Fibroblast of lung (primary cell): ENCODE data around the gene KIF4B. TPM values are rescaled to one million over a fixed set of nuclear protein-coding genes. Genes with fewer than 3 reads are reported as not detected.

ENCODE experiments used
- DNase-seq, 2 donors: peaks; one replicate each; pipeline versions ENCODE4 v3.0.0 to v3.0.0-alpha.2; 2010; ENCODE audit warnings: low read depth in 2 of 2
- H2AFZ ChIP-seq: 2 replicates; pipeline ENCODE4 v1.5.1; 2012; ENCODE audit warnings: low read length, control low read depth, inconsistent platforms
- H3K27ac ChIP-seq: 2 replicates; pipeline ENCODE4 v1.5.1; 2011; ENCODE audit warnings: low read length, control low read depth; ENCODE audit not compliant: insufficient read depth
- H3K27me3 ChIP-seq: 2 replicates; pipeline ENCODE4 v1.5.1; 2011; ENCODE audit warnings: mild to moderate bottlenecking, low read length; ENCODE audit not compliant: control insufficient read depth, insufficient read depth
- H3K36me3 ChIP-seq: 2 replicates; pipeline ENCODE4 v1.5.1; 2011; ENCODE audit warnings: low read length; ENCODE audit not compliant: control insufficient read depth, insufficient read depth
- H3K4me1 ChIP-seq: 2 replicates; pipeline ENCODE4 v1.5.1; 2011; ENCODE audit warnings: low read length; ENCODE audit not compliant: control insufficient read depth, insufficient read depth; ENCODE audit errors: extremely low read depth
- H3K4me2 ChIP-seq: 2 replicates; pipeline ENCODE4 v1.5.1; 2011; ENCODE audit warnings: low read length, control low read depth; ENCODE audit not compliant: insufficient read depth; ENCODE audit errors: extremely low read depth
- H3K4me3 ChIP-seq, 4 experiments: fragments of 200-600 bp in 1 of 4; sonication (generic) in 1 of 4; replicated peaks in 1 of 4; 2 replicates each; pipeline ENCODE4 v1.5.1; 2011 to 2016; ENCODE audit warnings: low read length in 4 of 4, low read depth in 3 of 4, mild to moderate bottlenecking in 3 of 4, control low read depth in 2 of 4, inconsistent platforms in 1 of 4, mixed read lengths in 1 of 4; ENCODE audit not compliant: insufficient read depth in 1 of 4; ENCODE audit errors: control extremely low read depth in 1 of 4
- H3K79me2 ChIP-seq: 2 replicates; pipeline ENCODE4 v1.5.1; 2012; ENCODE audit warnings: mild to moderate bottlenecking, low read length, inconsistent platforms; ENCODE audit not compliant: control insufficient read depth, insufficient read depth
- H3K9ac ChIP-seq: 2 replicates; pipeline ENCODE4 v1.5.1; 2011; ENCODE audit warnings: mild to moderate bottlenecking, low read length, control low read depth; ENCODE audit not compliant: insufficient read depth
- H3K9me3 ChIP-seq: 2 replicates; pipeline ENCODE4 v1.5.1; 2012; ENCODE audit warnings: low read depth, low read length; ENCODE audit not compliant: control insufficient read depth, insufficient read depth
- H4K20me1 ChIP-seq: 2 replicates; pipeline ENCODE4 v1.5.1; 2011; ENCODE audit warnings: low read length; ENCODE audit not compliant: control insufficient read depth, insufficient read depth; ENCODE audit errors: extremely low read depth
- EZH2 ChIP-seq: IDR thresholded peaks from 2 replicates; pipeline ENCODE4 v1.5.1; 2012; ENCODE audit warnings: low read length, control low read depth, mild to moderate bottlenecking; ENCODE audit errors: missing control alignments
- polyA plus RNA-seq, 2 donors: library from polyadenylated mRNA; depleted of rRNA in 1 of 2; stranded (reverse) in 1 of 2; unstranded in 1 of 2; fragments of >200 nt; gene quantifications; 2 replicates each; pipeline ENCODE4 v1.2.1, GENCODE V29; 2011 to 2012; ENCODE audit warnings: missing spikeins in 1 of 2
- total RNA-seq: library from RNA; depleted of rRNA; stranded (reverse); fragments of >200 nt; gene quantifications from 2 replicates; pipeline ENCODE4 v1.2.1, GENCODE V29; 2014
- TF ChIP-seq, protein P1 (sequence below), 2 donors: IDR thresholded peaks in 1 of 2; conservative IDR thresholded peaks in 1 of 2; 1 replicate in 1 of 2; 2 replicates in 1 of 2; pipeline ENCODE4 v1.5.1; 2011 to 2012; ENCODE audit warnings: low read length in 2 of 2, control low read depth in 1 of 2, inconsistent platforms in 1 of 2, low read depth in 1 of 2, mild to moderate bottlenecking in 1 of 2

The KIF4B gene
- total and polyA plus RNA-seq, 2 donors (not counting 1 experiment from before 2014, with no cell fraction given) = under 0.01 to 0.01 TPM

DNA sequence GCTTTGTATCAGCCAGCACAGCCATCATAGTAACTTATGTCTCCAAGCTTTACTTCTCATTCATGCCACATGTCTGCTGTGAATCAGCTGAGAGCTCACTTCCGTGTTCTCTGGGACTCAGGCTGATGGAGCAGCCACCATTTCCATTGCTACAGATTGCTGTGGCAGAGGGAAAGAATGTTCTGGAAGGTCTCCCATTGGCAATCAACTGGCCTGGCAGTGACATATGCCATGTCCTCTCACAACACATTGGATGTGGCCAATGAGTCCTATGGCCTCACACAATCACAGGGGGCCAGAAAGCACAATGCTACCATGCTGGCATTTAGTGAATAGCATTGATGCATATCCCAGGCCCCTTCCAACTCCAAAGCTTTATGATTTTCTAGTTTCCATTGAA, 44.1 kb downstream of the KIF4B start:
- Histone ChIP-seq H3K4me1 (no peaks in the 10 kb centered on the region), H3K79me2 (no peaks in the 10 kb centered on the region), H3K9ac (no peak overlapping the region), H3K27ac (no peak overlapping the region), H3K4me2 (no peak overlapping the region), H3K36me3 (no peaks in the 10 kb centered on the region), H3K9me3 (no peaks in the 10 kb centered on the region), H2AFZ (no peak overlapping the region), H3K27me3 (no peaks in the 10 kb centered on the region), H3K4me3 (no peak overlapping the region), H4K20me1 (no peaks in the 10 kb centered on the region)
- TF ChIP-seq, protein P1, sequence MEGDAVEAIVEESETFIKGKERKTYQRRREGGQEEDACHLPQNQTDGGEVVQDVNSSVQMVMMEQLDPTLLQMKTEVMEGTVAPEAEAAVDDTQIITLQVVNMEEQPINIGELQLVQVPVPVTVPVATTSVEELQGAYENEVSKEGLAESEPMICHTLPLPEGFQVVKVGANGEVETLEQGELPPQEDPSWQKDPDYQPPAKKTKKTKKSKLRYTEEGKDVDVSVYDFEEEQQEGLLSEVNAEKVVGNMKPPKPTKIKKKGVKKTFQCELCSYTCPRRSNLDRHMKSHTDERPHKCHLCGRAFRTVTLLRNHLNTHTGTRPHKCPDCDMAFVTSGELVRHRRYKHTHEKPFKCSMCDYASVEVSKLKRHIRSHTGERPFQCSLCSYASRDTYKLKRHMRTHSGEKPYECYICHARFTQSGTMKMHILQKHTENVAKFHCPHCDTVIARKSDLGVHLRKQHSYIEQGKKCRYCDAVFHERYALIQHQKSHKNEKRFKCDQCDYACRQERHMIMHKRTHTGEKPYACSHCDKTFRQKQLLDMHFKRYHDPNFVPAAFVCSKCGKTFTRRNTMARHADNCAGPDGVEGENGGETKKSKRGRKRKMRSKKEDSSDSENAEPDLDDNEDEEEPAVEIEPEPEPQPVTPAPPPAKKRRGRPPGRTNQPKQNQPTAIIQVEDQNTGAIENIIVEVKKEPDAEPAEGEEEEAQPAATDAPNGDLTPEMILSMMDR (conservative IDR thresholded peaks at IDR 0.05 in 1 of 2, IDR thresholded peaks at IDR 0.05 in 1 of 2; ENCODE audit: low read depth in 1 of 2, low read length in 2 of 2) = no peak
- TF ChIP-seq EZH2 = no peak
- no peak for DNase-seq

DNA sequence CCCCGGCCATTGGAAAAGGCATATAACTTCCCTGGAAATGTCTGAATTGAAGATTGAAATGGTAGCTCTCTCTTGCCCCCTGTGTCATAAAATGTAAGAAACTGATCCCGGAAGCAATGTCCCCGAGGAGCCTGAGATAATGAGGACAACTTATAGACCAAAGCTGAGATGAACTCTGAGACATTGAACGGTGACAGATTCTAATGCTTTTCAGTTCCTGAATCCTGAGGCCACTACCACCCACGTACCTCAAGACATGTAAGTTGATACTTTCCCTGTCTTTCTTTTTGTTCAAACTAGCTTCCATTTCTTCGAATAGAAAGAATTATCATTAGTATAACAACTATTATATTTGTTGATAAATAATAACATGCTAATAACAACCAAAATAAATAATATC, 51.0 kb downstream of the KIF4B start:
- Histone ChIP-seq H3K27ac (no peak overlapping the region), H3K27me3 (no peaks in the 10 kb centered on the region), H3K79me2 (no peaks in the 10 kb centered on the region), H3K9me3 (no peaks in the 10 kb centered on the region), H3K9ac (no peak overlapping the region), H3K4me2 (no peak overlapping the region), H3K4me3 (no peak overlapping the region), H4K20me1 (no peaks in the 10 kb centered on the region), H3K36me3 (no peaks in the 10 kb centered on the region), H3K4me1 (no peaks in the 10 kb centered on the region), H2AFZ (no peak overlapping the region)
- no peak for TF ChIP-seq EZH2
- no peak for DNase-seq

DNA sequence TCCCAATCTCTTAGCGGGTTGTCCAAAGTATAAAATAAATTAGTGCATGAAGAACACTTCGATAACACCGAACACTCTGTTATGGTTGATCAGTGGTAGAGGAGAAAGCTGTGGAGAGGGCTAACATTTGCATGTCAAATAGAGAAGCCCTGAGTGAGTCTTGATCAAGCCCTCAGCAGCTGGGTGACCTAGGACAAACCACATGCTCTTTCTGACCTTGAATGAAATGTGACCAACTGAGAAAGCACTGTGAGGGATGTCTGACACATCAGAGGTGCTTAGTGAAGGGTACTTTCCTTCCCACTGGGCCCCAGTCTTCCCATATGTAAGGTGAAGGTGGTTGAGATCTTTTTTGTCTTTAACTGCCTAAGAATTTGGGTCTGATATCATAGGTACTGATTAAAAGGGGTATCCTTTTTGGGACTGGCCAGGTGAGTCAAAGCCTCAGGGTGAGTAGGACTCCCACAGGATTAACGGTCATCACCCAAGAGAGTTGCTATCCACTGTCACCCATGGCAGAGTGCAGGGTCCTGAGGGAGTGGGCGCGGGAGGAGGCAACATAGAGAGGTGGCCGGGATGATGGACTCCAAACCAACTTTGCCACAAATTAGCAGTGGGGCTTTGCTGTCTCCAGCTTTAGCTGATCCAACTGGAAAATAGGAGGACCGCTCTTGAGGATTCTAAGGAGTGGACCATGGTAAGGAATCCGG, 53.5 kb downstream of the KIF4B start:
- no peak overlapping the region for H3K9ac ChIP-seq
- H3K4me3 ChIP-seq = no peak overlapping the region
- no peak overlapping the region for H3K4me2 ChIP-seq
- H3K79me2 ChIP-seq = no peaks in the 10 kb centered on the region
- no peaks in the 10 kb centered on the region for H3K36me3 ChIP-seq
- TF ChIP-seq EZH2 = no peak
- TF ChIP-seq, protein P1 (conservative IDR thresholded peaks at IDR 0.05 in 1 of 2, IDR thresholded peaks at IDR 0.05 in 1 of 2; ENCODE audit: low read depth in 1 of 2, low read length in 2 of 2) = no peak
- no peak overlapping the region for H2AFZ ChIP-seq
- no peaks in the 10 kb centered on the region for H3K4me1 ChIP-seq
- no peak overlapping the region for H3K27ac ChIP-seq
- H3K9me3 ChIP-seq = no peaks in the 10 kb centered on the region
- no peaks in the 10 kb centered on the region for H3K27me3 ChIP-seq
- H4K20me1 ChIP-seq = no peaks in the 10 kb centered on the region
- DNase-seq = no peak

Other genes starting within 250 kb of the KIF4B start
- gene FAXDC2, start 163.2 kb upstream of the KIF4B start, total RNA-seq = 11.3 and 20.6 TPM in 2 replicates
- 5.9 and 11.9 TPM in 2 replicates for gene FAXDC2, start 163.2 kb upstream of the KIF4B start, polyA plus RNA-seq
- 50.1 and 50.7 TPM in 2 replicates for gene CNOT8, start 155.1 kb upstream of the KIF4B start, total RNA-seq
- 46.7 and 66.7 TPM in 2 replicates for gene CNOT8, start 155.1 kb upstream of the KIF4B start, polyA plus RNA-seq
- gene GEMIN5, start 75.5 kb upstream of the KIF4B start, total RNA-seq = 12.1 and 13.1 TPM in 2 replicates
- gene GEMIN5, start 75.5 kb upstream of the KIF4B start, polyA plus RNA-seq = 7.7 and 11.2 TPM in 2 replicates
- gene MRPL22, start 72.7 kb upstream of the KIF4B start, total RNA-seq = 16.7 and 17.8 TPM in 2 replicates
- gene MRPL22, start 72.7 kb upstream of the KIF4B start, polyA plus RNA-seq = 42.6 and 66.6 TPM in 2 replicates